Measurements from ENCODE around the gene BORCS6. TPM values are rescaled to one million over a fixed set of nuclear protein-coding genes. Genes with fewer than 3 reads are reported as not detected.

Gene BORCS6
- total and polyA plus RNA-seq, 9 of the 15 experiments (the other 6 are each of a cell fraction or from before 2014, with no cell fraction given) = 0.01 to 7.4 (median 2.3) TPM

DNA sequence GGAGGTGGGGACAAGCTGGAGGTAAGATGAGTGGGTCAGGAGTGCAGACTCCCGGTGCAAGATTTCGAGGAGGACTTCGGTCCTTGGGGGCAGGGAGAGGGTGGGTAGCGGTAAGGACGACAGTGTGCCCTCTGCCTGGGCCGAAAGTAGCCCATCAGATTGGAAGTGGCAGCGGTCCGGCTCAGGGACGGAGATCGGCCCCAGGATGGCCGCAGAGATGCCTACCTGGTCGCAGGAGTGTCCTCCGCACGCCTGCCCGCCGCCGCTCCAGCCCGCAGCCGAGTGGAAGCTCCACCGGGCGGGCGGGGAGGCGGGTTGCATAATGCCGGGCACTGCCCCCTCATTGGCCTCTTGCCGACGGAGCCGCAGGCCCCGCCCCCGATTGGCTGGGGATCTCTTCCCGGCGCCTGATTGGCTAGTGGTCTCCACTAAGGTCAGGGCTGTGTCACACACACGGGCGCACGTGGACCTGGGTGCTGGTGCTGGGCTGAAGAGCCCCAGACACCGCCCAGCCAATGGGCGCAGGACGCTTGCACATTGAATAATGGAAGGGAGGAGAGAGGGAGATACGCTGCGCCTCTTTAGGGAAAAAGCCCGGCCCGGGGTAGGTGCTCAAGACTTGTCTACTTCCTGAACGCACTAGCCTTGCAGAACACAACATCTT, 37.7 kb downstream of the BORCS6 start, which contains the start of gene PER1 (continued):
- TF ChIP-seq, protein P1, sequence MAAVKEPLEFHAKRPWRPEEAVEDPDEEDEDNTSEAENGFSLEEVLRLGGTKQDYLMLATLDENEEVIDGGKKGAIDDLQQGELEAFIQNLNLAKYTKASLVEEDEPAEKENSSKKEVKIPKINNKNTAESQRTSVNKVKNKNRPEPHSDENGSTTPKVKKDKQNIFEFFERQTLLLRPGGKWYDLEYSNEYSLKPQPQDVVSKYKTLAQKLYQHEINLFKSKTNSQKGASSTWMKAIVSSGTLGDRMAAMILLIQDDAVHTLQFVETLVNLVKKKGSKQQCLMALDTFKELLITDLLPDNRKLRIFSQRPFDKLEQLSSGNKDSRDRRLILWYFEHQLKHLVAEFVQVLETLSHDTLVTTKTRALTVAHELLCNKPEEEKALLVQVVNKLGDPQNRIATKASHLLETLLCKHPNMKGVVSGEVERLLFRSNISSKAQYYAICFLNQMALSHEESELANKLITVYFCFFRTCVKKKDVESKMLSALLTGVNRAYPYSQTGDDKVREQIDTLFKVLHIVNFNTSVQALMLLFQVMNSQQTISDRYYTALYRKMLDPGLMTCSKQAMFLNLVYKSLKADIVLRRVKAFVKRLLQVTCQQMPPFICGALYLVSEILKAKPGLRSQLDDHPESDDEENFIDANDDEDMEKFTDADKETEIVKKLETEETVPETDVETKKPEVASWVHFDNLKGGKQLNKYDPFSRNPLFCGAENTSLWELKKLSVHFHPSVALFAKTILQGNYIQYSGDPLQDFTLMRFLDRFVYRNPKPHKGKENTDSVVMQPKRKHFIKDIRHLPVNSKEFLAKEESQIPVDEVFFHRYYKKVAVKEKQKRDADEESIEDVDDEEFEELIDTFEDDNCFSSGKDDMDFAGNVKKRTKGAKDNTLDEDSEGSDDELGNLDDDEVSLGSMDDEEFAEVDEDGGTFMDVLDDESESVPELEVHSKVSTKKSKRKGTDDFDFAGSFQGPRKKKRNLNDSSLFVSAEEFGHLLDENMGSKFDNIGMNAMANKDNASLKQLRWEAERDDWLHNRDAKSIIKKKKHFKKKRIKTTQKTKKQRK (IDR thresholded peaks at IDR 0.05; ENCODE audit: borderline replicate concordance, low read depth, low read length) = no peak
- TF ChIP-seq MTA1 (IDR thresholded peaks at IDR 0.05; ENCODE audit: borderline replicate concordance) (no peak), ZNF197 (CRISPR knock-in tag; IDR thresholded peaks at IDR 0.05; ENCODE audit: low read depth) (no peak), SAP30 (IDR thresholded peaks at IDR 0.05; ENCODE audit: borderline replicate concordance, insufficient read depth, low read depth, low read length, poor library complexity, severe bottlenecking) (peak; percentile 57), HIVEP1 (CRISPR knock-in tag; IDR thresholded peaks at IDR 0.05) (no peak), ELF4 (CRISPR knock-in tag; IDR thresholded peaks at IDR 0.05) (no peak), HDAC1 (IDR thresholded peaks at IDR 0.05) (peak in 1 of 2 experiments; percentile 43; a peak in 1 of 4 replicates), MBD2 (IDR thresholded peaks at IDR 0.05; ENCODE audit: borderline replicate concordance, low read depth) (no peak; the same call in 1 of the 2 replicates), RFX7 (CRISPR knock-in tag; IDR thresholded peaks at IDR 0.05) (no peak), ZNF217 (CRISPR knock-in tag; IDR thresholded peaks at IDR 0.05) (no peak), JUN (IDR thresholded peaks at IDR 0.05; ENCODE audit: borderline replicate concordance, low read depth, low read length) (no peak), JUN (CRISPR knock-in tag; IDR thresholded peaks at IDR 0.05; ENCODE audit: borderline replicate concordance) (no peak), MAZ (CRISPR knock-in tag; conservative IDR thresholded peaks at IDR 0.05 in 1 of 2, IDR thresholded peaks at IDR 0.05 in 1 of 2) (peak; percentile 50 to 64; a peak in 2 of 4 replicates), OTX1 (CRISPR knock-in tag; IDR thresholded peaks at IDR 0.05) (no peak), TOE1 (IDR thresholded peaks at IDR 0.05; ENCODE audit: borderline replicate concordance) (no peak), TOE1 (CRISPR knock-in tag; IDR thresholded peaks at IDR 0.05; ENCODE audit: borderline replicate concordance, low read depth) (no peak), GATAD2B (IDR thresholded peaks at IDR 0.05; ENCODE audit: borderline replicate concordance) (no peak)
- TF ChIP-seq, protein P2, sequence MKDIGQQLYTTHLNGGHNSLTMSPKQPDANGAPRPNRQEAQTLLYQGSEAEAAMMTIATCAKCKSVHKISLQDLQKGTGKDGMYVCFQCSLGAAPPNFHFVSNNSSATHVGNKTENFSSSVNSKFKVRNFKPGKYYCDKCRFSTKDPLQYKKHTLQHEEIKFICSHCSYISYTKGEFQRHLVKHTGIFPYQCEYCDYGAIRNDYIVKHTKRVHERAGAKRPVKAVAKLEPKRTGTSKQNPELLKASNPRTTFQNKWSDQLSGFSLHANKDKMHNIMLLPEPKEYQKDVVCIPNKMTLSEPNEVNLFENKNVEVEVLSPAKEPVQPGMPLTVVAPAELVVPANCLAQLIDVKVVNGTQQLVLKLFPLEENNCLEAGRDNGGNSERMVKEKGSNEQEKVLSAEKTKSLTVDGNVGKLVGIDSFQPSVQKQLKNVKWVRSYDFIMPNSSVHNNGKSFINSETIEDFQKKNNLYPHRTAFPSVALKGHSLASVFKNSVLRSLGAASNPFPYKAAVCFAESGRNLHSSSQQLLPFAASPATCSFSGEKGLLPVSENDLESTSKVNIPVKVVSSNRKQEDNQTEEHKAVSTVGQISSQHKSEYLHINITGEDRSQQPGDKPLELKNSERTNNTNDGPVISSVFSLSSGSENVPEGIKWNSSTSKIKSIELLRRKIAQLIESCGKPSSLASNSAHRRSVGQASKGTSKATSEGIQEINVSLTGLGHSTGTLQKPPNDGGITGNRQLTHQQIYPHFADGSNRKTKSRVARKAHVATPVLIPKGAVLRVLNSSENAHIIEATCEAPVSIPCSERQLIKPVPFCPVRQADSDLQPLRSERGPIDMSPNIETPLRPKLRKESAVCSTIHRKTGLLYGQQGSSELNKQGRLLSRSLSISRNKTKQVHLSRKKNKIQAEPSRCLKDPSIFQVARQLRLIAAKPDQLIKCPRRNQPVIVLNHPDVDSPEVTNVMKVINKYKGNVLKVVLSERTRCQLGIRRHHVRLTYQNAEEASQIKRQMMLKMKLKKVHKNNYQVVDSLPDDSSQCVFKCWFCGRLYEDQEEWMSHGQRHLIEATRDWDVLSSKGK (CRISPR knock-in tag; IDR thresholded peaks at IDR 0.05) = no peak
